HepG2 (cell line): ENCODE results near the gene HIF1AN. TPM values are rescaled to one million over a fixed set of nuclear protein-coding genes. Genes with fewer than 3 reads are reported as not detected.

ENCODE experiments used
- ATAC-seq: fragments of 200-7000 bp; cut with Tn5 transposase; 3 replicates; pipeline ENCODE4 v1.9.1; 2020; ENCODE audit warnings: mild to moderate bottlenecking, moderate library complexity
- BruUV-seq: library from RNA; stranded (reverse); fragments of 400-500 nt; replicated peaks from 2 replicates; lab custom pipeline; 2021; lab: Mats Ljungman, UMichigan
- CTCF ChIA-PET: fragments of 300-600 bp; formaldehyde crosslinking; extraction: SDS; loops from one replicate; lab custom pipeline; 2021; ENCODE audit warnings: low total read pairs, inconsistent platforms, low intra/inter-chr PET ratio; lab: Yijun Ruan, JAX
- POLR2A ChIA-PET: fragments of 350-600 bp; sonication (Branson Sonifier 250); formaldehyde crosslinking; loops from one replicate; lab custom pipeline; 2020; ENCODE audit warnings: antibody characterized with exemption, inconsistent platforms; lab: Yijun Ruan, JAX
- DNase-seq: peaks from one replicate; pipeline ENCODE4 v3.0.0-alpha.2; 2015; ENCODE audit warnings: low spot score
- FAIRE-seq: peaks from 3 replicates; lab custom pipeline; 2011; peaks lifted over from hg19 to GRCh38; lab: Jason Lieb, UNC
- H2AFZ ChIP-seq: one replicate; pipeline ENCODE4 v1.6.1; 2011; ENCODE audit warnings: low read length, inconsistent platforms
- H3K27ac ChIP-seq: fragments of 300-600 bp; 3 replicates; pipeline ENCODE4 v1.8.0; 2011; ENCODE audit warnings: mixed run types, mild to moderate bottlenecking, mixed read lengths, low read length, inconsistent platforms; ENCODE audit not compliant: insufficient read depth; ENCODE audit errors: extremely low read length
- H3K27me3 ChIP-seq, 2 experiments: fragments of 200-600 bp in 1 of 2; 2 replicates in 1 of 2; 3 replicates in 1 of 2; pipeline versions ENCODE4 v1.6.0 to v1.8.0; 2011; ENCODE audit warnings: low read length in 2 of 2, mild to moderate bottlenecking in 2 of 2, moderate library complexity in 2 of 2, inconsistent platforms in 1 of 2; ENCODE audit not compliant: insufficient read depth in 2 of 2, control insufficient read depth in 1 of 2
- H3K36me3 ChIP-seq, 2 experiments: fragments of 200-600 bp in 1 of 2; replicated peaks in 1 of 2; 2 replicates in 1 of 2; 3 replicates in 1 of 2; pipeline versions ENCODE4 v1.5.1 to v1.8.0; 2011; ENCODE audit warnings: low read length in 2 of 2, inconsistent platforms in 1 of 2; ENCODE audit not compliant: insufficient read depth in 2 of 2, control insufficient read depth in 1 of 2
- H3K4me1 ChIP-seq: 2 replicates; pipeline ENCODE4 v1.5.1; 2012; ENCODE audit warnings: low read length, inconsistent platforms; ENCODE audit not compliant: insufficient read depth
- H3K4me2 ChIP-seq: 2 replicates; pipeline ENCODE4 v1.6.0; 2011; ENCODE audit warnings: low read depth, low read length, inconsistent platforms
- H3K4me3 ChIP-seq, 3 experiments: fragments of 200-600 bp in 1 of 3; sonication (generic), shearing (Covaris generic) in 1 of 3; replicated peaks in 1 of 3; 2 replicates each; pipeline ENCODE4 v1.5.1; 2011 to 2016; ENCODE audit warnings: low read length in 3 of 3, inconsistent platforms in 2 of 3, low read depth in 2 of 3, mild to moderate bottlenecking in 2 of 3, control low read depth in 1 of 3, mixed read lengths in 1 of 3; ENCODE audit not compliant: insufficient read depth in 1 of 3
- H3K79me2 ChIP-seq: one replicate; pipeline ENCODE4 v1.6.1; 2011; ENCODE audit warnings: low read length, inconsistent platforms; ENCODE audit not compliant: insufficient read depth
- H3K9ac ChIP-seq: 2 replicates; pipeline ENCODE4 v1.6.0; 2011; ENCODE audit warnings: mild to moderate bottlenecking, low read depth, low read length, inconsistent platforms; ENCODE audit not compliant: insufficient read depth
- H3K9me3 ChIP-seq: 2 replicates; pipeline ENCODE4 v1.5.1; 2012; ENCODE audit warnings: mild to moderate bottlenecking, low read length
- H4K20me1 ChIP-seq: 2 replicates; pipeline ENCODE4 v1.6.0; 2011; ENCODE audit warnings: inconsistent platforms, mild to moderate bottlenecking, low read length, moderate library complexity; ENCODE audit not compliant: insufficient read depth
- GATAD2A ChIP-seq: IDR thresholded peaks from 2 replicates; pipeline ENCODE4 v1.6.1; 2016
- SALL2 ChIP-seq: sonication (generic); formaldehyde crosslinking; IDR thresholded peaks from 2 replicates; pipeline ENCODE4 v1.8.1; 2023; ENCODE audit warnings: mild to moderate bottlenecking, missing genetic modification reagents, inconsistent platforms
- ZFP36 ChIP-seq: fragments of 150-350 bp; IDR thresholded peaks from 2 replicates; pipeline ENCODE4 v1.6.1; 2018; ENCODE audit warnings: borderline replicate concordance, low read length, low read depth; ENCODE audit not compliant: partially characterized antibody
- ZNF547 ChIP-seq: sonication (generic); formaldehyde crosslinking; IDR thresholded peaks from 2 replicates; pipeline ENCODE4 v1.5.1; 2020; ENCODE audit warnings: mild to moderate bottlenecking, missing genetic modification reagents
- WGBS: methylation state at CpG from one replicate; pipeline ENCODE4 v1.1.6; 2017; ENCODE audit warnings: low lambda C conversion rate; 5-methylcytosine and 5-hydroxymethylcytosine counted together
- in situ Hi-C: cut with HindIII; loops from 2 replicates; pipeline ENCODE4 v1.10.0; 2017; ENCODE audit warnings: low pct_unique_long_range_greater_than_20kb; ENCODE audit not compliant: extremely low pct_ligation_motif_present
- intact Hi-C: fragments of 100-400 bp; cut with micrococcal nuclease; formaldehyde crosslinking; loops from one replicate; pipeline ENCODE4 v1.10.0; 2022; ENCODE audit not compliant: unreplicated experiment
- polyA plus RNA-seq, 8 experiments: library from polyadenylated mRNA; depleted of rRNA in 3 of 8; stranded (reverse) in 7 of 8; unstranded in 1 of 8; fragments of >200 nt; fragmentation: Illumina TruSeq in 4 of 8; extraction: Trizol in 4 of 8; gene quantifications; 2 replicates each; pipeline versions ENCODE4 v1.2.1 to v1.2.3, GENCODE V29; 2011 to 2016; ENCODE audit warnings: low read depth in 4 of 8, missing spikeins in 1 of 8, mixed read lengths in 1 of 8; ENCODE audit not compliant: insufficient read depth in 1 of 8
- total RNA-seq, 5 experiments: library from RNA; depleted of rRNA; stranded (reverse); fragments of >200 nt; fragmentation: Illumina TruSeq; extraction: Trizol; gene quantifications; 2 replicates each; pipeline ENCODE4 v1.2.3, GENCODE V29; 2016; ENCODE audit warnings: low read depth in 1 of 5
- TF ChIP-seq, protein P1 (sequence below): fragments of 450-650 bp; IDR thresholded peaks from 2 replicates; pipeline ENCODE4 v1.6.1; 2016
- TF ChIP-seq, protein P2 (sequence below): sonication (generic); formaldehyde crosslinking; IDR thresholded peaks from 2 replicates; pipeline ENCODE4 v1.8.1; 2023; ENCODE audit warnings: mild to moderate bottlenecking, missing genetic modification reagents, borderline replicate concordance

Gene HIF1AN
- total and polyA plus RNA-seq, 2 of the 13 experiments (the other 11 are each of a cell fraction or from before 2014, with no cell fraction given) = 8.6 to 10.7 TPM

DNA sequence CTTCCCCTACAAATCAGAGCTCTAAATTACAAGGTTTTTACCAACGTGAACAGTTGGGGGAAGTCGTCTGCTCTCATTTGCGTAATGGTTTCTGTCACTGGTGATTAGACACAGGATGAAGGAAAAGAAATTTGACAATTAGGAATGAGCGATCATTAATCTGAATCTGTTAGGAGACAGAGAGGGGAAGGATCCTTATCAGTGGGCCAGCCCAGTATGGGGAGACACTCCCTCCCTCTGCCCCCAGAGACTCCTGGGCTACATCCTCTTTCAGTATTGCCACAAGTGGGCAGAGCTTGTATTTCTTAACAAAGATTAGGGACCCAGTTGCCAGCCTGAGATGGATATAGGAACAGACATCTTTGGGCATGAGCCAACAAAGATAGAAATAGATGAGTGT lies 15.5 kb downstream of the HIF1AN start (continued):
- TF ChIP-seq, protein P1, sequence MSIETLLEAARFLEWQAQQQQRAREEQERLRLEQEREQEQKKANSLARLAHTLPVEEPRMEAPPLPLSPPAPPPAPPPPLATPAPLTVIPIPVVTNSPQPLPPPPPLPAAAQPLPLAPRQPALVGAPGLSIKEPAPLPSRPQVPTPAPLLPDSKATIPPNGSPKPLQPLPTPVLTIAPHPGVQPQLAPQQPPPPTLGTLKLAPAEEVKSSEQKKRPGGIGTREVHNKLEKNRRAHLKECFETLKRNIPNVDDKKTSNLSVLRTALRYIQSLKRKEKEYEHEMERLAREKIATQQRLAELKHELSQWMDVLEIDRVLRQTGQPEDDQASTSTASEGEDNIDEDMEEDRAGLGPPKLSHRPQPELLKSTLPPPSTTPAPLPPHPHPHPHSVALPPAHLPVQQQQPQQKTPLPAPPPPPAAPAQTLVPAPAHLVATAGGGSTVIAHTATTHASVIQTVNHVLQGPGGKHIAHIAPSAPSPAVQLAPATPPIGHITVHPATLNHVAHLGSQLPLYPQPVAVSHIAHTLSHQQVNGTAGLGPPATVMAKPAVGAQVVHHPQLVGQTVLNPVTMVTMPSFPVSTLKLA = no peak
- TF ChIP-seq ZFP36 (no peak), GATAD2A (CRISPR knock-in tag) (no peak), ZNF547 (CRISPR knock-in tag) (no peak), SALL2 (CRISPR knock-in tag) (no peak)

DNA sequence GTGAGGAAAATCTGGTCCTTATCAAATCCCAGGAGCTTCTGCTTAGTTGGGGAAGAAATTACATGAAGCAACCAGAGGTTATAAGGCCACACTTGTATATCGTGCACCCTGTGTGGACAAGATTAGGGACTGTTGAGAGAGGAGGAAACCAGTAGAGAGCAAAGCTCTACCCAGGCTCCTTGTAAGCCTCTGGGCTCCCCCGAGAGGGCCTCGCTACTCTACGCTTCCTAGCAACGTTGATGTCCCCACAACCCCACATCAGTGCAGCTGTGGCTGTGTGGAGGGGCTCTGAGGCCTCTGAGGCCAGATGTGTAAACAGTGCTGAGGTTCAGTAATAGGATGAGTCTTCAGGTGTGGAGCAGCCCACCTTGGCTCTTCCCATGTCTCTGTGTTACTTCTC lies 16.0 kb downstream of the HIF1AN start:
- Histone ChIP-seq H3K4me3 (no peak overlapping the region), H3K4me1 (peaks cover 14% of the 10 kb centered on the region), H3K27ac (no peak overlapping the region), H2AFZ (no peak overlapping the region), H3K9ac (no peak overlapping the region), H3K79me2 (no peaks in the 10 kb centered on the region), H3K27me3 (no peaks in the 10 kb centered on the region), H3K36me3 (peaks cover 12 to 41% of the 10 kb centered on the region in 2 experiments), H3K9me3 (no peaks in the 10 kb centered on the region), H3K4me2 (no peak overlapping the region), H4K20me1 (no peaks in the 10 kb centered on the region)
- ChIA-PET CTCF (no interaction called here), POLR2A (no interaction called here)
- in situ Hi-C loops (no loop called here), intact Hi-C loops (no loop called here)
- FAIRE-seq (no peak), DNase-seq (no peak), ATAC-seq (no peak)
- WGBS = 100% methylated on average over 4 of the region's 5 CpGs
- no TSS peak for BruUV-seq
- TF ChIP-seq, protein P2, sequence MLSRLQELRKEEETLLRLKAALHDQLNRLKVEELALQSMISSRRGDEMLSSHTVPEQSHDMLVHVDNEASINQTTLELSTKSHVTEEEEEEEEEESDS (CRISPR knock-in tag) = no peak
